ENCODE results near the gene UBE2B. TPM values are rescaled to one million over a fixed set of nuclear protein-coding genes. Genes with fewer than 3 reads are reported as not detected.
A peak's percentile ranks its signal among the peaks of the same experiment; 100 is the strongest.

UBE2B gene
- total RNA-seq, 4 donors from 2014 or later: 22.2 to 124 (median 70.3) TPM

GRCh38 chr5:134436523-134437339, 65.4 kb downstream of the UBE2B start:
- H3K4me1 ChIP-seq: peaks cover 70 to 72% of the 10 kb centered on the region in 2 donors
- TF ChIP-seq CTCF (IDR thresholded peaks at IDR 0.05 in 4 of 5, conservative IDR thresholded peaks at IDR 0.05 in 1 of 5) (no peak), POLR2A (IDR thresholded peaks at IDR 0.05) (peak; percentile 21 to 52)
- peak overlapping the region; percentile 97 to 99 (median 98) for H3K27ac ChIP-seq
- DNase-seq (peak; percentile 90 to 96), ATAC-seq (peak; percentile 77 to 83)
- in situ Hi-C loops (cut with MboI; ENCODE audit: low sequenced_read_pairs in 4 of 4): no loop called here
- no peaks in the 10 kb centered on the region for H3K9me3 ChIP-seq
- peak overlapping the region; percentile 25 to 46 (median 32) for H3K4me3 ChIP-seq
- H3K27me3 ChIP-seq: no peaks in the 10 kb centered on the region
- intact Hi-C loops (cut with DNase I; ENCODE audit: low total_unique reads): loop anchor here (2.0 to 5.0 kb wide), 4 partner anchors 24 to 211 kb away; partner anchors contain the start of gene SEC24A
- H3K36me3 ChIP-seq: no peaks in the 10 kb centered on the region

- no peaks in the 10 kb centered on the region for H3K9me3 ChIP-seq
- in situ Hi-C loops (cut with MboI; ENCODE audit: low sequenced_read_pairs in 4 of 4): no loop called here
- H3K36me3 ChIP-seq: no peaks in the 10 kb centered on the region
- TF ChIP-seq CTCF (IDR thresholded peaks at IDR 0.05 in 4 of 5, conservative IDR thresholded peaks at IDR 0.05 in 1 of 5) (no peak), POLR2A (IDR thresholded peaks at IDR 0.05) (no peak)
- intact Hi-C loops (cut with DNase I; ENCODE audit: low total_unique reads): loop anchor here (2.0 to 5.0 kb wide), 4 partner anchors 25 to 210 kb away; partner anchors contain the start of gene SEC24A
- no peaks in the 10 kb centered on the region for H3K27me3 ChIP-seq
- peak in 1 of 2 donors; percentile 52 for DNase-seq
- H3K4me3 ChIP-seq: peak overlapping the region in 3 of 4 donors; percentile 14 to 46 (median 31)
- ATAC-seq: peak in 1 of 2 donors; percentile 3
- H3K4me1 ChIP-seq: peaks cover 77 to 78% of the 10 kb centered on the region in 2 donors
- H3K27ac ChIP-seq: peak overlapping the region; percentile 97 to 99 (median 98)
Measured at GRCh38 chr5:134437340-134437846, 66.0 kb downstream of the UBE2B start.

GRCh38 chr5:134437847-134438581, 66.6 kb downstream of the UBE2B start:
- H3K27me3 ChIP-seq: no peaks in the 10 kb centered on the region
- in situ Hi-C loops (cut with MboI; ENCODE audit: low sequenced_read_pairs in 4 of 4): no loop called here
- intact Hi-C loops (cut with DNase I; ENCODE audit: low total_unique reads): loop anchor here (2.0 to 5.0 kb wide), 4 partner anchors 25 to 209 kb away; partner anchors contain the start of gene SEC24A
- DNase-seq: peak in 1 of 2 donors; percentile 44
- peak in 1 of 2 donors; percentile 54 for TF ChIP-seq POLR2A (IDR thresholded peaks at IDR 0.05)
- TF ChIP-seq CTCF (IDR thresholded peaks at IDR 0.05 in 4 of 5, conservative IDR thresholded peaks at IDR 0.05 in 1 of 5): no peak
- H3K27ac ChIP-seq: peak overlapping the region; percentile 97 to 99 (median 98)
- H3K36me3 ChIP-seq: no peaks in the 10 kb centered on the region
- peak overlapping the region in 2 of 4 donors; percentile 14 to 46 for H3K4me3 ChIP-seq
- no peak for ATAC-seq
- no peaks in the 10 kb centered on the region for H3K9me3 ChIP-seq
- peaks cover 77 to 82% of the 10 kb centered on the region in 2 donors for H3K4me1 ChIP-seq

- intact Hi-C loops (cut with DNase I; ENCODE audit: low total_unique reads): loop anchor here (1.0 to 5.0 kb wide), 4 partner anchors 28 to 209 kb away; partner anchors contain the start of genes SEC24A and UBE2B
- peaks cover 77 to 83% of the 10 kb centered on the region in 2 donors for H3K4me1 ChIP-seq
- TF ChIP-seq POLR2A (IDR thresholded peaks at IDR 0.05): no peak
- TF ChIP-seq CTCF (IDR thresholded peaks at IDR 0.05 in 4 of 5, conservative IDR thresholded peaks at IDR 0.05 in 1 of 5): no peak
- no peaks in the 10 kb centered on the region for H3K36me3 ChIP-seq
- H3K27me3 ChIP-seq: no peaks in the 10 kb centered on the region
- in situ Hi-C loops (cut with MboI; ENCODE audit: low sequenced_read_pairs in 4 of 4): no loop called here
- H3K27ac ChIP-seq: peak overlapping the region; percentile 97 to 99 (median 98)
- no peaks in the 10 kb centered on the region for H3K9me3 ChIP-seq
- ATAC-seq (no peak), DNase-seq (peak in 1 of 2 donors; percentile 38)
- H3K4me3 ChIP-seq: no peak overlapping the region
Measured at GRCh38 chr5:134438721-134439123, 67.4 kb downstream of the UBE2B start.

Measured in gastrocnemius medialis (tissue), 4 donors.